Measurements from ENCODE around the gene DCUN1D5. TPM values are rescaled to one million over a fixed set of nuclear protein-coding genes. Genes with fewer than 3 reads are reported as not detected.
A peak's percentile ranks its signal among the peaks of the same experiment; 100 is the strongest.

The DCUN1D5 gene
- total RNA-seq, 1 donor from 2014 or later: 28.5 TPM

GRCh38 chr11:103110391-103110790 is 18.4 kb upstream of the DCUN1D5 start:
- H3K27ac Mint-ChIP-seq (ENCODE audit: unreplicated experiment): no peak overlapping the region
- no peak for TF ChIP-seq CTCF (IDR thresholded peaks at IDR 0.05; ENCODE audit: unreplicated experiment)
- DNase-seq (ENCODE audit: low spot score): no peak
- H3K36me3 Mint-ChIP-seq (ENCODE audit: low read depth, unreplicated experiment): peaks cover 4% of the 10 kb centered on the region
- H3K9me3 Mint-ChIP-seq (ENCODE audit: unreplicated experiment): no peaks in the 10 kb centered on the region
- H3K27me3 Mint-ChIP-seq (ENCODE audit: unreplicated experiment): peaks cover 2% of the 10 kb centered on the region
- peaks cover 10% of the 10 kb centered on the region for H3K4me1 Mint-ChIP-seq (ENCODE audit: unreplicated experiment)
- peak overlapping the region; percentile 97 for H3K4me3 Mint-ChIP-seq (ENCODE audit: unreplicated experiment)

- DNase-seq (ENCODE audit: low spot score): peak; percentile 15
- peaks cover 4% of the 10 kb centered on the region for H3K36me3 Mint-ChIP-seq (ENCODE audit: low read depth, unreplicated experiment)
- peak overlapping the region; percentile 97 for H3K27ac Mint-ChIP-seq (ENCODE audit: unreplicated experiment)
These were observed 17.9 kb upstream of the DCUN1D5 start for GRCh38 chr11:103109818-103110388.

GRCh38 chr11:103108933-103109817 is 17.2 kb upstream of the DCUN1D5 start, which contains the start of gene DYNC2H1:
Gene DYNC2H1 (plus strand): TSS chr11:103109426. CDS start chr11:103109575, 149 bp downstream.
- H3K4me1 Mint-ChIP-seq (ENCODE audit: unreplicated experiment): peaks cover 5% of the 10 kb centered on the region
- peak; percentile 90 for DNase-seq (ENCODE audit: low spot score)
- TF ChIP-seq CTCF (IDR thresholded peaks at IDR 0.05; ENCODE audit: unreplicated experiment): peak; percentile 12
- H3K9me3 Mint-ChIP-seq (ENCODE audit: unreplicated experiment): no peaks in the 10 kb centered on the region
- H3K36me3 Mint-ChIP-seq (ENCODE audit: low read depth, unreplicated experiment): peaks cover 2% of the 10 kb centered on the region
- peak within 1 kb of the TSS; percentile 97 for H3K27ac Mint-ChIP-seq (ENCODE audit: unreplicated experiment)
- peak within 1 kb of the TSS; percentile 97 for H3K4me3 Mint-ChIP-seq (ENCODE audit: unreplicated experiment)
- H3K27me3 Mint-ChIP-seq (ENCODE audit: unreplicated experiment): peaks cover 2% of the 10 kb centered on the region

More at GRCh38 chr11:103109818-103110388, 17.9 kb upstream of the DCUN1D5 start:
- TF ChIP-seq CTCF (IDR thresholded peaks at IDR 0.05; ENCODE audit: unreplicated experiment): no peak
- peaks cover 9% of the 10 kb centered on the region for H3K4me1 Mint-ChIP-seq (ENCODE audit: unreplicated experiment)
- no peaks in the 10 kb centered on the region for H3K9me3 Mint-ChIP-seq (ENCODE audit: unreplicated experiment)
- peaks cover 2% of the 10 kb centered on the region for H3K27me3 Mint-ChIP-seq (ENCODE audit: unreplicated experiment)
- H3K4me3 Mint-ChIP-seq (ENCODE audit: unreplicated experiment): peak overlapping the region; percentile 97

- DNase-seq (ENCODE audit: low spot score): no peak
- Mint-ChIP-seq H3K27ac (ENCODE audit: unreplicated experiment) (no peak overlapping the region), H3K36me3 (ENCODE audit: low read depth, unreplicated experiment) (peaks cover 3% of the 10 kb centered on the region), H3K27me3 (ENCODE audit: unreplicated experiment) (peaks cover 3% of the 10 kb centered on the region), H3K9me3 (ENCODE audit: unreplicated experiment) (no peaks in the 10 kb centered on the region), H3K4me3 (ENCODE audit: unreplicated experiment) (no peak overlapping the region), H3K4me1 (ENCODE audit: unreplicated experiment) (peaks cover 6% of the 10 kb centered on the region)
- no peak for TF ChIP-seq CTCF (IDR thresholded peaks at IDR 0.05; ENCODE audit: unreplicated experiment)
These were observed 5.3 kb upstream of the DCUN1D5 start for GRCh38 chr11:103097279-103097678.
